Measurements from ENCODE around the gene SULT2A1.

The SULT2A1 gene

GRCh38 chr19:47836038-47836437, 50.1 kb downstream of the SULT2A1 start:
- H3K4me3 ChIP-seq (ENCODE audit: low read depth, low read length) = no peak overlapping the region
- no peak for TF ChIP-seq CTCF (IDR thresholded peaks at IDR 0.05; ENCODE audit: low read depth, low read length)

GRCh38 chr19:47832723-47833122, 53.4 kb downstream of the SULT2A1 start:
- TF ChIP-seq CTCF (IDR thresholded peaks at IDR 0.05; ENCODE audit: low read depth, low read length) = no peak
- H3K4me3 ChIP-seq (ENCODE audit: low read depth, low read length) = no peak overlapping the region

GRCh38 chr19:47826800-47827199, 59.3 kb downstream of the SULT2A1 start:
- no peak for TF ChIP-seq CTCF (IDR thresholded peaks at IDR 0.05; ENCODE audit: low read depth, low read length)
- no peak overlapping the region for H3K4me3 ChIP-seq (ENCODE audit: low read depth, low read length)

GRCh38 chr19:47824396-47824795, 61.7 kb downstream of the SULT2A1 start:
- TF ChIP-seq CTCF (IDR thresholded peaks at IDR 0.05; ENCODE audit: low read depth, low read length) = no peak
- no peak overlapping the region for H3K4me3 ChIP-seq (ENCODE audit: low read depth, low read length)

- H3K4me3 ChIP-seq (ENCODE audit: low read depth, low read length) = no peak within 1 kb of the TSS
- no peak for TF ChIP-seq CTCF (IDR thresholded peaks at IDR 0.05; ENCODE audit: low read depth, low read length)
These were observed 64.6 kb downstream of the SULT2A1 start, which contains the start of gene CRX for GRCh38 chr19:47821460-47822020. Gene CRX (plus strand): TSS chr19:47821937. CDS start chr19:47834444, 12,507 bp downstream.

All from WI38 (cell line).